OCI-M2 (cell line): Measurements from ENCODE around the gene PSMD7.

Source experiments
- DNase-seq: peaks from one replicate; lab custom pipeline; 2025; ENCODE audit not compliant: unreplicated experiment; lab: John Stamatoyannopoulos, UW

Gene PSMD7

DNA sequence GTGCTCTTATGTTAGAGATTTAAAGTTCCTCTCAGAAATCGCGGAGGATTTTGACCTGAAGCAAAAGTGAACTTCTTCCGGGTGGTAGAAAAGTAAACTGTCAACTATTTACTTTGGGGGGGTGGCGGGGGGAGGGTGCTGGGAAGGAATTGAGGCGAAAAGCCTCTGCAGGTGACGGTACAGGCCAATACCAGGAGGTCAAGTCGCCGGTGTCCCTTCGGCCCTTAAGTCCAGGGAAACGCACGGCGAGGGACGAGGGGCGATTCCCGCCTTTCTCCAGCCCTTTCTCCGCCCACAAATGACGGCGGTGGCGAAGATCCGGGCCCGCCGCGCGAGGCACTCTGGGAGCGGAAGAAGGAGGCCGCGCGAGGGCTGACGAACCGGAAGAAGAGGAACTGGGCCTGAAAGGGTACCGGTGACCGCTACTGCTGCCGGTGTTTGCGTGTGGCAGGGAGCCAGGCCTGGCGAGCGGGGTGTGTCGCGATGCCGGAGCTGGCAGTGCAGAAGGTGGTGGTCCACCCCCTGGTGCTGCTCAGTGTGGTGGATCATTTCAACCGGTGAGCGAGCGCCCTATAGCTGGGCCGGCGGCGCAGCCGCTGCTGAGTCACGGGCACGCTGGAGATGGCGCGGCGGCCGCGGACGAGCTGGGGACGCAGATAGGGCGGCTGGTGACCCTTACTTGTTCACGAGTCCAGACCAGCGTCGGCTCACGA lies at the start of gene PSMD7:
TSS of gene PSMD7 (plus strand) at position 383 of the 713 bp plus-strand sequence. CDS start at position 484, 101 bp downstream.
- no peak for DNase-seq

DNA sequence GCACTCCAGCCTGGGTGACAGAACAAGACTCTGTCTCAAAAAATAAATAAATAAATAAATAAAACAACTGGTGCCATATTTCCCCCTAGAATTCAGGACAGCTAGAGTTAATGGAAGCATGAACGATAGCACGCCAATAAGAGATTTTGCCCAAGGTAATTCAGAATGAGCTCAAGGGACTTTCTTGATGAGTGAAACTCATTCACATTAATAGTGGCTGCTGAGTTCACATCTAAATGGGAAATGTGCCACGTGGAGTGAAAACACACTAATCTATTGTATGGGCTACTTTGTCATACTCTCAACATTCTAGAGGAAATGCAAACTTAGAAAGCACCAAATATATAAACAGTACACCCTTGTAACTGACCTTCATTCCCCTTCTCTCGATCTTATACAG lies 47.4 kb upstream of the PSMD7 start:
- DNase-seq, result no peak

DNA sequence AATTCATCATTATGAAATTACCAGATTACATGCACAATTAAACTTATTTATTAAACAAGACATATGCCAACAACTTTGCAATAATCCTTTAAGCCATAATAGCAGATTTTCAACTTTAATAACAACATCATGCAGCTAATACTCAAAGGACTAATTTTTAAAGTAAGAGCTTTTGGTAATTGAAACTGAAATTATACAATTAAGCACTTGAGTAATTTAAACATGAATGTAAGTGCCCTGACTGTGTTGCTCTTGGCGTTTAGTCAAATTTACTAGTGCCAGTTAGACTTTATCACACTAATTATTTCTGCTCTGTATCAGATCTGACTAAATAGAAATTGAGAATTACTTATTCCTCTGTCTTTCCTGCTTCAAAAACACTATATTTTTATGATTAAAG lies 46.8 kb upstream of the PSMD7 start:
- DNase-seq, result no peak

DNA sequence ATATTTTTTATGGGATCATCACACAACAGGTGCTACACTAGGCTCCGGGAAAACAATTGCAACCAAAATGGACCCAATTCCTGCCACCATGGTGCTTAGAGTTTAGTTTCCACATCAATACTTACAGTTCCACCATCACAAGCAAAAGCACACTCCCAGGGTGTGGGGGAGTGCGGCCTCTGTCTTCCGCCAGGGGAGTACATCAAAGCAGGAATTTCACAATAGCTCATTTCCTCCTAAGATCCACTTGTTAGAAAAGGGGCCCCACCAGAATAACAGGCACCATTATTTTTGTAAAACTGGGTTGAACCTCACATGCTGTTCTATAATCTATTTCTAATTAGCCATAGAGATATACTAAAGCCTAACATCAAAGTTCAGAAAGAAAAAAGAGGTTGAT lies 44.3 kb upstream of the PSMD7 start:
- DNase-seq, result no peak

DNA sequence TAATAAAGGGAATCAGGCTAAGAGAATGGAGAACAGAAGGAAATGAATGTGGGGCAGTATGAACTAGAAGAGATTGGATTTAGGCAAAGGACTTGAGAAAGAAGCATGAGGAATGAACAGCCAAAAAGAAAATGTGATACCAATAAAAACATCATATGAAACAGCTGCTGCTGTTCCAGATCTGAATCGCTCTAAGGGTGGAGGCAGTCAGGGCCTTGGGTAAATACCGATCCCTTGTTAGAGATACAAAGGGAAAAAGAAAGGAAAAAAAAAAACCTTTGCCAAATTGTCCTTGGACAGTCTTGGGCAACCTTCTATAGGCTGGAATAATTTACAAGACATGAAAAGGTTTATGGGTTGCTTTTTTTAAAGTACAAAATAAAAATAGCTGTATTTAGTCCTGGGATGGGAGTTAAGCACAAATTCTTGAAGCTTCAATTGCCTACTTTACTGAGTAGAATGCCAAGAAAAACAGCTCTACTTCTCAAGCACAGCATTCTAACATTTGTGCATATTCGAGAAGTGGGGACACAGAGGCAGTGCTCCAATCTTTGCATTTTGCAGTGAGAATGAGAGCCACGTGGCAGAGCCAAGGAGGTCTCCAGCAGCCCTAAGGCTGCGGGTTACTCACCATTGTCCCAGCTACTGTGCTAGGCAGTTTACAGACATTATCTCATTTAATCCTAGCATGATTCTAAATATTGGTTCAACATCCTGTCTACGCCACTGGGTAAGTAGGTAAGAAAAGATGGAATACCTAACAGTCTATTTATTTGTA lies 43.3 kb upstream of the PSMD7 start:
- DNase-seq, result no peak

DNA sequence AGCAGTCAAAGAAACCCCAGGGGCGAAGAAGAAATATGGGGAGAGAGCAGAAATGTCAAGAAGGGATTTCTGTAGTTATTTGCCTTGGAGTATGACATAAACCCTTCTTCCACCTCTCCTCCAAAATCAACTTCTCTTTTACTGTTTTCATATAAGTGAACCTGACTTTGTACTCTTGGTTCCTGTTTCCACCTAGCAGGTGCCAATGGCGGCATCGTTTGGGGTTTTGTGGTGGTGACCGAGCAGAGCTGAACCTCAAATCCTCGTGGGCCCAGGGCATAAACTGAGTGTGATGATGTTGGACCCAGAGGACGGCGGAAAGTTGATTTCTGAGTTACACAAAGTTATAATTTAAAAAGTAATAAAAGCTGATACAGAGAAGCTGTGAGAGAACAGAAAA lies 39.6 kb upstream of the PSMD7 start:
- DNase-seq, result no peak

DNA sequence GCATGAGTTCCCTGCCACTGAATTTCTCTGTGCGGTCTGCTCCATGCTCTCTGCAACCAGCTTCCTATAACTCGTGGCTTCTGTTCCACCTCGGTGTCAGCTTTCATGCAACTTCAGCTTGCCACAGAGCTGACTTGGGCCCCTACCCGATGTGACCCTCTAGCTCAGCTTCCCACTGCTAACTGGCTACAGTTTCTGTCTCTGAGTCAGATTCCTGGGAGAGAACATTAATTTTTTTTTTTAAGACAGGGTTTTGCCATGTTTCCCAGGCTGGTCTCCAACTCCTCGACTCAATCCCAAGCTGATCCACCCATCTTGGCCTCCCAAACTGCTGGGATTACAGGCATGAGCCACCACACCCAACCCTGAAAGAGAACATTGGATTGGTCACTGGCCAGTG lies 35.5 kb upstream of the PSMD7 start:
- no peak for DNase-seq

DNA sequence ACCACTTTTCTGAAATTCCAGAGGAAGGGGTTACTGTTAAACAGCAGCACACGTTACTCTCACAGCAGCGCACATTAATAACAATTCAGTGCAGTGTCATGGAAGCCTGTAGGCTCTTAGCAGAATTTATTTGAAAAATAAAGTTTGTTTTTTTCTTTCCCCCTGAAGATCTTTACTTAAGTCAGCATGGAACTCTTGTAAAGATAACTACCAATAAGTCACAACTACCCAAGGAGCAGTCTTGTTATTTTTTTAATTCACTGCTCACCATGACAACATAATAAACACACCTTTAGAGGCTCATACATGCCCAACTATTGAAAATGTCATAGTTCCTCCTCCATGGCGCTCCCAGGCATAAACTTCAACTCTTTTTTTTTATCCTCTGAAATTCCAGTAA lies 31.8 kb upstream of the PSMD7 start:
- DNase-seq, result no peak

DNA sequence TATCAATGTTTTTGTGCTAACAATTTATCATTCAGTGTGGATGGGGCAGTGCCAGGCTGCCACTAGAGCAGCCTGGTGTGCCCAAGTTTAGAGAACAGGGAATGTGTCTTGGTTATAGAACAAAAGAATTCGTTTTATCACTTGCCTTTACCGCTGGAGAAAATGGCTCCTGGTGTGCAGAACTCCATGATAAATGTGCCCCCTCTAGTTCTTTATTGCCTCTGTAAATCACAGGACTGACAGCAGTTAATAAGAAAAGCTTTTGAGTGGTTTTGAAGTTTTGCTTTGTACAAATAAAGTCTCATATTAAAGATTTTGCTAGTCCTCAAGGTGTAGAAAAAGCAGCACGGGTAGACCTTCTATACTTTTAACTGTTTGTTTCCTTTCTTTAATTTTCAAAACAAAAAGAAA lies 28.2 kb upstream of the PSMD7 start:
- DNase-seq, result no peak

DNA sequence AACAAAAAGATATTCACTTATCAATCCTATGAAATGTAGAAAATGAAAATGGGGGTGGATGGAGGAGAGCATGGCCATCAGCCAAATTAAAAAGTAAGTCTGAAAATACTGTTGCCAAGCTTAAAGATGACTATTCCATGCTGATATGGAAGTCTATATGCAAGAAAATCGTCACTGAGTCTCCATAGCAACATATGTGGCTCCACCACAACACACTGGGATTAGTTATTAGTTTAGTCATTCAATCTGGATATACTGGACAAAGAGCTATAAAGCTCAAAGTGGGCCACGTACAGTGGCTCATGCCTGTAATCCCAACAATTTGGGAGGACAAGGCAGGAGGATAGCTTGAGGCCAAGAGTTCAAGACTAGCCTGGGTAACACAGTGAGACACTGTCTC lies 24.7 kb upstream of the PSMD7 start:
- no peak for DNase-seq

DNA sequence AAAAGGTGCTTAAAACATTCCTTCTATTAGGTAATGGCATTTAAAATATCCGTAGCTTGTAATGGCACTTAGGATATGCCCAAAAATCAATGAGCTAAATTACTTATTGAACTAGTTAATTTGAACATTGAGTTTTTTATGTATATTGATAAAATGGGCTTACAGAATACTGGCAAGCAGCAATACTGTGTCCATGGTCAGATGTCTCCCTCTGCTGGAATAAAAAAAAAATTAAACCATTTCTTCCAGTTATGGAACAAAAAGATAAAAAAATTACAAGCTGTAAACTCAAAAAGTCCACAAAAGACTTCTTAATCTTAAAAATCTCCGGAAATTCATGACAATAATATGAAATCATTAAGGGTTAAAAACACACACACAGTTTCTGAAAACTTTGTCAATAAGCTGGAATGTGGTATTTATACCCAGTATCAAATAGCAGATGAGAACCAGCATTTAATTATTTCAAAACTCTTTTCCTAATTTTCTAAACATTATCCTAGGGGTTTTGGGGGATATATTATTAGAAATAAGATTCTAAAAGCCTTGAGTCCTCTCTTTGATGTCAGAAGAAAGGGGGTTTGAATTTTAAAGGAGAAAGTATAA lies 21.5 kb upstream of the PSMD7 start:
- no peak for DNase-seq

DNA sequence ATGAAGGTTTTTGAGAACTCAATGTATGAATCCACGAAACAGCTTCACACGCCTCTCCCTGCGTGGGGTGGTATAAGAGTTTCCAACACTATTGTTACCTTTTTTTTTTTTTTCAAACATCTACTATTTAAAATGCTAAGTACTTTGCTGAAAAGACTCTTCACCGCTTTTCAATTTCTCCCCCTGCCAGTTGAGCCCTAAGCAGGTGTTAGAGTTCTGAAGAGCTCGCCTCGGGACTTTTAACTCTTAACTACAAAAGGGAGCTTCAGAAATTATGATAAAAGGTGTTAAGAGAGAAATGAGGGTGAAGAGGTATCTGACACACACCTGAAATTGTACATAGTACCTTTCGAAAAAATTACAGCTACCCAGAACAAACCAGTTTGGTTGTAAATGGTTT lies 20.9 kb upstream of the PSMD7 start:
- no peak for DNase-seq

DNA sequence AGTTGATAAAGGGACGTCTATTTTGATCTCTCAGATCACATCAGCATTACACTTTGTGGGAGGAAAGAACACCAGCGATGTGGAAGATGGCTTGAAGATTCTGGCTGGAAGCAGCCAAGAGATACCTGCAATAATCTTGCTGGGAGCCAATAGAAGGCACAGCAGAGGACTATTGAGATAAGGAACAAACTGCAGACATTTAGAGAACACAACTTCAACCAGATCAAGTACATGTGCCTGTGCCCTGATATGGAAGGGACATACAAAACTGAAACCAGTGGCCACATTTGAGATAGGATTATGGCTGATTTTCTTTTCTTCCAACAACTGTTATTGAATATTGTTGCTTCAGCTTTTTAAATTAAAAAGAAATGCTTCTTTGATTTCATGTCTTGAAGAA lies 18.6 kb upstream of the PSMD7 start:
- DNase-seq, result no peak

DNA sequence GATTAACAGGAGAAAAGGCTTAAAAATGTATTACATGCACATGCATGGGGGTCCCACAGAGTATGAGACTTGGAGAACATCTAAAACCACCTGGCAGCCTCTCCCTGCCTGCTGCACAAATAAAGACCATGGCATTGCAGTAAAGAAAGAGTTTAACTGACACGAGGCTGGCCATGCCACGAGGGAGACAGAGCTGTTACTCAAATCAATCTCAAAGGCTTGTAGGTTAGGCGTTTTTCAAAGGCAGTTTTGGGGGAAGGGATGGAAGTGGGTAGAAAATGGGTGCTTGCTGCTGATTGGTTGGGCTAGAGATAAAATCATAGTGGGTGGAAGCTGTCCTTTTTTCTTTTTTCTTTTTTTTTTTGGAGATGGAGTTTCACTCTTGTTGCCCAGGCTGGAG lies 17.3 kb upstream of the PSMD7 start:
- no peak for DNase-seq

DNA sequence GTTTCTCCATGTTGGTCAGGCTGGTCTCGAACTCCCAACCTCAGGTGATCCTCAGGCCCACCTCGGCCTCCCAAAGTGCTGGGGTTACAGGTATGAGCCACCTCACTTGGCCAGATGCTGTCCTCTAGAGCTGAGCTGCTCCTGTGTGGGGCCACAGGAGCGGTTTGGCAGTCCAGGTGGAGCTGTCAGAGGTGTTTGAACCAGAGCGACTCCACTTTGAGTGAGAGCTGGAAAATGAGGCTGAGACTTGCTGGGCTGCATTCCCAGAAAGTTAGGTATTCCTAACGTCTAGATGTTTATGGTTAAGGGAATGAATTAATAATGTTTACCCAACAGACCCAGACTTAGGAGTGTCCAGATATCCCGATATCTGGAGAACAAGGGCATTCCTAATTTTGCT lies 16.8 kb upstream of the PSMD7 start:
- no peak for DNase-seq

DNA sequence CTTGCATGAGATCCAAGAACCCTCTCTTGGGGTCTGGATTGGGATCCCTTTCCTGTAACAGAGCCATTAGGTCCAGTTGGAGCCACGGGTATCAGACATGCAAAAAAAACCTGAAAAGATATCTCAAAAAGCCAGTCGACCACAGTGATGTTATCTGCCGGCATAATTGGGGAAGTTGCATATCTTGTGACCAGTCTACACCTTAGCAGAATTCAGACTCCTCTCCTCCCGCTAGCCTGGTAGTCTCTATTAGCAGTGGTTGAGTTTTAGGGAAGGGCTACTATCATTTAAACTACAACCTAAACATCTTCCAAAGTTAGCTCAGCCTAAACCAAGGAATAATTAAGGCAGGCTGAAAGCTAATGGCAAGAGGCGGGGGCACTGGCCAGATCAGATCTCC lies 16.2 kb upstream of the PSMD7 start:
- DNase-seq, result no peak

DNA sequence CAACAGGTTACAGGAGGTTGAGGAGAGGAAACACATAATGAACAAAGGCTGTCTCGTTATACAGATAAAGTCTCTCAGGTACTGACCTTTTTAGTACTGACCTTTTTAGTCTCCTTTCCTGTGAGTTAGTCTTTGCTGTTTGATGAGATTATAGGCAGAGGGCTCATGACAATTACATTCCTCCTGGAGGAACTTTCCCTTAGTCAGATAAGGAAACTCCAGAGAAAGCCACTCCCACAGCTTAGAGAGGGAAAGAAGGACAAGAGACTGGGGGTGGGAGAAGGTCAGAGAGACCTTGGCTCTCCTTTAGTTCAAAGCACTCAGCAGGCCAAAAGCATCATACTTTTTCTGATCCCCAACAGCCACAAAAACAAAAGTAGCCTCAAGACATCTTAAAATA lies 15.3 kb upstream of the PSMD7 start:
- DNase-seq, result no peak

DNA sequence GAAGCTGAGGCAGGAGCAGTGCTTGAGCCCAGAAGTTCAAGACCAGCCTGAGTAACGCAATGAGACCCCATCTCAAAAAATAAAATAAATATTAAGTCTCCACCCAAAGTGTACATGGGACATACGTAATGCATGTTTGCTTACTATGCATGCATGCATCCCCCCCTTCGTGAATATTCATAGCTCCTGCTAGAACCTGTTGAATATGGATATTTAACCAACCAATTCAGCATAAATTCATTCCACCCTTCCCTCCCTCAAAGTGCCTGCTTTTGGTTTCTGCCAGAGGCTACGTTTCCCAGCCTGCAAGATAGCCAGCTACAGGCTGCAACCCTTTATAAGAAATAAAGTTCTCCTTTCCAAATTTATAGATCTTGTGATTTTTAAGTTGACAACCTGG lies 12.9 kb upstream of the PSMD7 start:
- no peak for DNase-seq

DNA sequence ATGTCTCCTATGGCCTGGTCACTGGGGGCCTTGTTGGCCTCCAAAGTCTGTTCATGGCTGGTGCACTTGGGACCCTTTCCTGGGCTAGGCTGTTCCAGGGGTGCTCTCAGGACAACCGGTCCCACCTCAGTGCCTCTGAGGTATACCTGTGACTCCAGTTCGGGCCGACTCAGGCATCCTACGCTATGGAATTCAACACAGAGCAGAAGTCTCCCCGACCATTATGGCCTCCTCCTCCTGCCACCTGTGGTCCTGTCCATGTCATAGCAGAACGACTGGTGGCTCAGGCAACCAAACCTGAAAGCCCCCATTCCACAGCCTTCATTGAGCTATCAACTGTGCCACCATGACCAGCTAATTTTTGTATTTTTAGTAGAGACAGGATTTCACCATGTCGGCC lies 8.5 kb upstream of the PSMD7 start:
- DNase-seq, result no peak

DNA sequence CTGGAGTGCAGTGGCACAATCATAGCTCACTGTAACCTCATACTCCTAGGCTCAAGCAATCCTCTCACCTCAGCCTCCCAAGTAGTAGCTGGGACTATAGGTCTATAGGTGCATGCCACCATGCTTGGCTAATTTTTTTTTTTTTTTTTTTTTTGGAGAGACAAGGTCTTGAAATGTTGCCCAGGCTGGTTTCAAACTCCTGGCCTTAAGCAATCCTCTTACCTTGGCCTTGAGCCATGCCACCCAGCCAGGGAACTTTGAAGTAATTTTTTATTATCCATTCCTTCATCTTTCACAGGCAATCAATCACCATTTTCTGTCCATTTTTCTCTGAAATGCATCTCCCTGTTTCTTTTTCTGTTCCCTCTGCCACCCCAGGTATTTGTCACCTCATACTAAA lies 6.3 kb upstream of the PSMD7 start:
- no peak for DNase-seq

DNA sequence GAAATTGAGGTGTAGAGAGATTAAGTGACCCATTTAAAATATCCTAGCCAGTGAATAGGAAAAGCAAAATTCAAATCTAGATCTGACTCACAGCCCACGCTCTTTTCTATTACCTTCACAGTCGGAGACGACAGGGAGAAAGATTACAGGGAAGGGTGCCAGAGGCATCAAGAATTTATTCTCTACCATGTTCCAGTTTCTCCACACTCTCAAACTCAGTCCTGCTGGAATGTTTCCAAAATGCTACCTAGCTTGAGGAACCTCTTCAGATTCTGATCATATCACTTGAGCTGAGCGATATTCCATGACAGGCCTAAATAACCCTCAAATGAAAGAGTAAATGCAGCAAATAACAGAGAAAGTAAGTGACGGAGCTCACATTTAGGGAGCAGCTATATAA lies 5.4 kb upstream of the PSMD7 start:
- no peak for DNase-seq

DNA sequence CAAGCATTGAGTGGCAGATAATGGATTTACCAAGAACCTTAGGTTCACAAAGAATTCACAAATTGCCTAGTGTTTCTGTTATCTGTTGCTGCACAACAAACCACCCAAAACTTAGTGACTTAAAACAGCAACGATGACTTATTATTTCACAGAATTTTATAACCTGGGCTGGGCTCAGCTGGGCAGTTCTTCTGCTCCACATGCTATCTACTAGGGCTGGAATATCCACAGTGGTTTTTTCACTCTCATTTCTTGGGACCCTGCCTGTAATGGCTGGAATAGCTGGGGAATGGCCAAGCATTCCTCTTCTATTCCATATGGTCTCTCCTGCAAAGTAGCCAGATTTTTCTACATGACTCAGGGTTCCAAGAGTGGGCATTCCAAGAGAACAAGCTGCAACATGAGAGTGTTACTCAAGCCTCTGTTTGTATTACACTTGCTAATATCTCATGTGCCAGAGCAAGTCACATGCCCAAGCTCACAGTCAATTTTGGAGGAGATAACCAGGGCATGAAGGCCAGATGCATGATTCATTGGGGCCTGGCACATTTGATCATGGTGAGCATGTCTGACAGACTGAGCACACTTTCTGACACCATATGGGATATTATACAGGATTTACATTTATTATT lies 4.9 kb upstream of the PSMD7 start:
- DNase-seq, result no peak
